Urinary bladder (tissue), 4 donors: Measurements from ENCODE around the gene TNIK. TPM values are rescaled to one million over a fixed set of nuclear protein-coding genes. Genes with fewer than 3 reads are reported as not detected.
"Not testable (repeated sequence)": the region's sequence is repeated elsewhere in the genome, so short reads cannot be mapped to it uniquely, and the experiment has no call there.

Experiments used
- DNase-seq: peaks from one replicate; pipeline ENCODE4 v3.0.0-alpha.2; 2015; ENCODE audit errors: extremely low spot score
- H3K27ac ChIP-seq: one replicate; pipeline ENCODE4 v1.5.1; 2013; ENCODE audit warnings: low read depth, mild to moderate bottlenecking, moderate library complexity
- H3K36me3 ChIP-seq: one replicate; pipeline ENCODE4 v1.6.1; 2013; ENCODE audit warnings: mild to moderate bottlenecking, moderate library complexity; ENCODE audit not compliant: insufficient read depth
- H3K4me1 ChIP-seq: one replicate; pipeline ENCODE4 v1.6.1; 2013; ENCODE audit warnings: mild to moderate bottlenecking, moderate library complexity; ENCODE audit not compliant: insufficient read depth
- H3K4me3 ChIP-seq: one replicate; pipeline ENCODE4 v1.5.1; 2013; ENCODE audit warnings: low read depth, low read length
- WGBS: extraction: QIAGEN DNeasy Blood & Tissue Kit; methylation state at CpG from one replicate; pipeline ENCODE4 v1.1.7; 2013; 5-methylcytosine and 5-hydroxymethylcytosine counted together
- polyA plus RNA-seq: library from polyadenylated mRNA; stranded (reverse); fragments of 200-250 nt; gene quantifications from one replicate; pipeline ENCODE4 v1.2.3, GENCODE V29; 2013
- total RNA-seq: library from RNA; depleted of rRNA; stranded (reverse); fragments of >200 nt; gene quantifications from one replicate; pipeline ENCODE4 v1.2.3, GENCODE V29; 2014
- donor health status: healthy with polysubstance abuse.
- donor health status: healthy.

The TNIK gene
- total and polyA plus RNA-seq, 2 donors: 6.5 to 26.6 TPM

- DNase-seq: no peak
- WGBS: 96% methylated on average over 1 of the region's 1 CpG
Observed at GRCh38 chr3:171293142-171293782, 166.9 kb downstream of the TNIK start.

GRCh38 chr3:171290680-171291079, 169.5 kb downstream of the TNIK start:
- 40% methylated on average over 2 of the region's 2 CpGs for WGBS
- no peaks in the 10 kb centered on the region for H3K36me3 ChIP-seq
- H3K4me1 ChIP-seq: no peaks in the 10 kb centered on the region
- DNase-seq: no peak
- H3K27ac ChIP-seq: no peak overlapping the region
- no peak overlapping the region for H3K4me3 ChIP-seq

More at GRCh38 chr3:171293142-171293782, 166.9 kb downstream of the TNIK start:
- no peaks in the 10 kb centered on the region for H3K36me3 ChIP-seq
- H3K27ac ChIP-seq: no peak overlapping the region
- H3K4me1 ChIP-seq: no peaks in the 10 kb centered on the region
- H3K4me3 ChIP-seq: no peak overlapping the region

- no peak overlapping the region for H3K4me3 ChIP-seq
- no peak for DNase-seq
- H3K27ac ChIP-seq: no peak overlapping the region
- no peaks in the 10 kb centered on the region for H3K36me3 ChIP-seq
- H3K4me1 ChIP-seq: no peaks in the 10 kb centered on the region
Observed at GRCh38 chr3:171289291-171289690, 170.9 kb downstream of the TNIK start.

DNA sequence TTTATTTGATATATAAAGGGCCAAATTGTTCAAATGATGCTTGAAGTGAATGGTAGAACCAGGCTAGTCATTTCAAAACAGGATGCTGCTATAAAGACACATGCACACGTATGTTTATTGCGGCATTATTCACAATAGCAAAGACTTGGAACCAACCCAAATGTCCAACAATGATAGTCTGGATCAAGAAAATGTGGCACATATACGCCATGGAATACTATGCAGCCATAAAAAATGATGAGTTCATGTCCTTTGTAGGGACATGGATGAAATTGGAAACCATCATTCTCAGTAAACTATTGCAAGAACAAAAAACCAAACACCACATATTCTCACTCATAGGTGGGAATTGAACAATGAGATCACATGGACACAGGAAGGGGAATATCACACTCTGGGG, 172.4 kb downstream of the TNIK start:
- H3K36me3 ChIP-seq, H3K27ac ChIP-seq, H3K4me3 ChIP-seq, DNase-seq, H3K4me1 ChIP-seq: not testable (repeated sequence)
- 89% methylated on average over 3 of the region's 3 CpGs for WGBS

DNA sequence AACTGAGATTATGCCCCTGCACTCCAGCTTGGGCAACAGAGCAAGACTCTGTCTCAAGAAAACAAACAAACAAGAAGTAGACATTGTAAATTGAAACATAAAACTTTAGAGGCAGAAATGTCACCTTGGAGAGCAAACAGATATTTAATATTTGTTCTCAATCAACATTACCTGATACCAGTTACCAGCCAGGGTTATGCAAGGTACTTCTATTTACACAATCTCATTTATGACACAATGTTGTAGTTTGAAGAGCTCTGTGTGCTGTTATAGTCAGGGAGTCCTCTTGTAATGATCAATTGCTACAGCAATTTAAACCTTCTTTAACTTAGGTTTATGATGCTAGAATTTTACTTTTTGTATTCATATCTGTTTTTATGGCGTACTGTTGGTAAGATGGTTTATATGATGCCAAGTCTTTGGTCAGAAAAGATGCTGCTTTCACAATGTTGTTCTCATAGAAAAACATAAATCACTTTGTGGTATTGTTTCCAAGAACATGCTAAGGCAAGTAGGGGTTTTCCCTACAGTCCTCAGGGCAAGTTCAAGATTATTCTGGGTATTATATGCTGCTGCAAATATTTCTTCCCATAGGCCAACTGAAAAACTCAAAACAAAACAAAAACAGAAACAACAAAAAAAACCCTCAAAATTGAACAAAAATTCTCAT, 173.5 kb downstream of the TNIK start:
- no peak for DNase-seq
- Histone ChIP-seq H3K4me3 (no peak overlapping the region), H3K36me3 (no peaks in the 10 kb centered on the region), H3K4me1 (no peaks in the 10 kb centered on the region), H3K27ac (no peak overlapping the region)
- WGBS: 77% methylated on average over 1 of the region's 1 CpG

DNA sequence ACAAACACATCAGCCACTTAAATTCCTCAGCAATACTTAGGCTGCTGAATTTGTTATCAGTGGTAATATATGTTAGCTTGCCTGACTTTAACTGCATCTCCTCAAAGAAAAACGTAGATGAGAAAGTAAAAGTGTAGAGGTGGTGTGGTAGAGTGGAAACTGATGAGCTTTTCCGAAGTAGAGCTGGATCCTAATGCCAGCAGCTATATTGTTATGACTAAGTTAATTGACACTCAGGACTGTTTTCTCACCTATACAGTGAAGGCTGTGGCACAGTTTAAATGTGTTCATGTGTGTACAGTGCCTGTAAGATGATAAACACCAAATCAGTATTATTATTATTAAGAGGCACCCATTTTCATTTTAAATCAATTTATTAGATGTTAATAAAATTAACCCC, 174.9 kb downstream of the TNIK start:
- no peak overlapping the region for H3K4me3 ChIP-seq
- 59% methylated on average over 2 of the region's 2 CpGs for WGBS
- H3K36me3 ChIP-seq: no peaks in the 10 kb centered on the region
- no peak overlapping the region for H3K27ac ChIP-seq
- H3K4me1 ChIP-seq: no peaks in the 10 kb centered on the region
- no peak for DNase-seq

- DNase-seq: no peak
- WGBS: 32% methylated on average over 5 of the region's 5 CpGs
- Histone ChIP-seq H3K27ac (no peak overlapping the region), H3K36me3 (no peaks in the 10 kb centered on the region), H3K4me3 (no peak overlapping the region), H3K4me1 (no peaks in the 10 kb centered on the region)
Observed at GRCh38 chr3:171284308-171285075, 175.7 kb downstream of the TNIK start.

- no peak overlapping the region for H3K27ac ChIP-seq
- H3K4me1 ChIP-seq: no peaks in the 10 kb centered on the region
- H3K4me3 ChIP-seq: no peak overlapping the region
- DNase-seq: no peak
- WGBS: 95% methylated on average over 4 of the region's 4 CpGs
- H3K36me3 ChIP-seq: no peaks in the 10 kb centered on the region
Observed at GRCh38 chr3:171283848-171284222, 176.4 kb downstream of the TNIK start.

GRCh38 chr3:171283183-171283847, 176.9 kb downstream of the TNIK start:
- 57% methylated on average over 6 of the region's 6 CpGs for WGBS
- DNase-seq: no peak
- no peaks in the 10 kb centered on the region for H3K4me1 ChIP-seq
- H3K36me3 ChIP-seq: no peaks in the 10 kb centered on the region
- no peak overlapping the region for H3K27ac ChIP-seq
- H3K4me3 ChIP-seq: no peak overlapping the region

GRCh38 chr3:171282041-171282440, 178.2 kb downstream of the TNIK start:
- no peak for DNase-seq
- Histone ChIP-seq H3K36me3 (no peaks in the 10 kb centered on the region), H3K4me3 (no peak overlapping the region), H3K27ac (no peak overlapping the region), H3K4me1 (no peaks in the 10 kb centered on the region)
- 36% methylated on average over 4 of the region's 4 CpGs for WGBS

DNA sequence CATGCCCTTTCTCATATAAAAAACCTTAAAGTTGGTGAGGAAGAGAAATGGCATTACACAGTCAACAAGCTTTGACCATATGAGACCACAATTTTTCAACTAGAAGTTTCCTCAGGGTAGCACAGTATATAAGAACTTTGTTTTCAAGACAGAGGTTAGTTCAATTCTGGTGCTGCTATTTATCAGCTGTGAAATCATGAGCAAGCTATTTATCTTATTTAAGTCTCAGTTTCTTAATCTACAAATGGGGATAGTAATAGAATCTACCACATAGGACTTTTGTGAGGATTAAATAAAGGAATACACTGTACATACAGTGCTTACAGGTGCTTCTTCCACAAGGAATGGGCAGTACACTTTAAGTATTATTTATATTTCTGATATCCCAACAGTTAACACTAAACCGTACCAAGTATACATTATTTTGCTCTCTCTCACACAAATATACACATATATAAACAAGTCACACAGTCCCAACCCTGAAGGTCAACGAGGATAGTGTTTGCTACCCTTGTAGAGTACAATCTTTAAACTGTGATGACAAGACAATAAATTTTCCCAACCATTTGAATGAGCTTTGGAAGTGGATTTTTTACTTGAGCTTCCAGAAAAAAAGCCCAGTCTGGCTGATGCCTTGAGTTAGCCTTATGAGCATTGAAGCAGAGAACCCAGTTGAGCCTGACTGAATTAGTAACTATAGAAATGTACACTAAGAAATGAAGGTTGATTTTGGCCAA, 178.8 kb downstream of the TNIK start:
- 35% methylated on average over 2 of the region's 2 CpGs for WGBS
- Histone ChIP-seq H3K4me3 (no peak overlapping the region), H3K36me3 (no peaks in the 10 kb centered on the region), H3K4me1 (no peaks in the 10 kb centered on the region), H3K27ac (no peak overlapping the region)
- DNase-seq: no peak

DNA sequence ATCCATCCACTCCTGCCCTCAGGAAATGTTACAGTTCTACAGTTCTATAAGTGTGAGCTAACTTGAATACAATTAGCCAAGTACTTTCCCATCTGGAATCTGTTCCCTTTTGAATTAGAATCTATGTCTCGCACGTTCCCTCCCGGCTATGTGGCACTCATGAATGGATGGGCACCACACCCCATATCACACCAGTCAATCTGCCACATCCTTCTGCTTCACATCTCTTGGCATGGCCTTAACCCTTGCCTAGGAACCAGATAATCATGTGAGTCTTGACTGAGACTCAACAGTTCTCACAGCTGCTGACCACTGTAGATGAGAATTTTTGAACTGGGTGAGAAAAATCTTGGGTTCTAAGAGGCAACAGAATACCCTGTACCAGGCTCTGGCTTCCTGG, 180.2 kb downstream of the TNIK start:
- Histone ChIP-seq H3K36me3 (no peaks in the 10 kb centered on the region), H3K27ac (no peak overlapping the region), H3K4me1 (no peaks in the 10 kb centered on the region), H3K4me3 (no peak overlapping the region)
- no peak for DNase-seq
- 90% methylated on average over 3 of the region's 3 CpGs for WGBS

DNA sequence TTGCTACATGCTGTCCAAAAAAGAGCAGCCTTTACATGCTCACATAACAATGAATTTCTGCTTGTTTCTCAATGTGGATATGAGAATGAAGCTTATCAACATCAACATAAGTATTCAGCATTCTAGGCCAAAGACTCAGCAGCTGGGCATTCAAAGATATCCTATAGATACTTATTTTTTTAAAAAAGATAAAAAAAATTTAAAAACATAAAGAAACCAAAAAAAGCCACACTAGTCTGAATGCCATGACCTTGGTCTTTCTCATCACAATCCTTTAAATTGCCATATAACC, 182.0 kb downstream of the TNIK start:
- Histone ChIP-seq H3K4me3 (no peak overlapping the region), H3K36me3 (no peaks in the 10 kb centered on the region), H3K4me1 (no peaks in the 10 kb centered on the region), H3K27ac (no peak overlapping the region)
- DNase-seq: no peak
